Panc1 (cell line): ENCODE data around the gene MOB2. TPM values are rescaled to one million over a fixed set of nuclear protein-coding genes. Genes with fewer than 3 reads are reported as not detected.

Experiments used
- ATAC-seq: fragments of 200-7000 bp; cut with Tn5 transposase; 2 replicates; pipeline ENCODE4 v1.9.1; 2020; ENCODE audit warnings: mild to moderate bottlenecking, moderate library complexity
- BruUV-seq: library from RNA; stranded (reverse); fragments of 400-500 nt; replicated peaks from 2 replicates; lab custom pipeline; 2021; lab: Mats Ljungman, UMichigan
- CTCF ChIA-PET: fragments of 300-600 bp; sonication (Branson Sonifier 250); formaldehyde crosslinking; loops from one replicate; lab custom pipeline; 2022; ENCODE audit warnings: antibody characterized with exemption; lab: Charles Lee
- POLR2A ChIA-PET: fragments of 300-600 bp; sonication (Branson Sonifier 250); formaldehyde crosslinking; loops from one replicate; lab custom pipeline; 2022; ENCODE audit warnings: antibody characterized with exemption; lab: Charles Lee
- DNase-seq: peaks from one replicate; pipeline ENCODE4 v3.0.0-alpha.2; 2010; ENCODE audit warnings: low read depth, low spot score
- H3K27ac ChIP-seq: 2 replicates; pipeline ENCODE4 v1.5.1; 2011; ENCODE audit warnings: mild to moderate bottlenecking, low read length, inconsistent platforms
- H3K27me3 ChIP-seq: fragments of 200-500 bp; sonication (Bioruptor generic); 2 replicates; pipeline ENCODE4 v1.6.0; 2014; ENCODE audit warnings: low read length, inconsistent platforms; ENCODE audit not compliant: control insufficient read depth, insufficient read depth
- H3K36me3 ChIP-seq: fragments of 200-500 bp; sonication (Bioruptor generic); 2 replicates; pipeline ENCODE4 v1.5.1; 2014; ENCODE audit warnings: inconsistent platforms, mild to moderate bottlenecking, low read length, moderate library complexity; ENCODE audit not compliant: control insufficient read depth, insufficient read depth
- H3K4me1 ChIP-seq: 2 replicates; pipeline ENCODE4 v1.5.1; 2011; ENCODE audit warnings: inconsistent platforms, mild to moderate bottlenecking, low read length, moderate library complexity; ENCODE audit not compliant: control insufficient read depth, insufficient read depth
- H3K4me3 ChIP-seq, 2 experiments: 2 replicates each; pipeline ENCODE4 v1.5.1; 2011 to 2012; ENCODE audit warnings: low read depth in 2 of 2, low read length in 2 of 2, mild to moderate bottlenecking in 2 of 2, inconsistent platforms in 1 of 2, moderate library complexity in 1 of 2
- H3K9me3 ChIP-seq: fragments of 200-500 bp; sonication (Bioruptor generic); 2 replicates; pipeline ENCODE4 v1.5.1; 2014; ENCODE audit warnings: low read depth, mild to moderate bottlenecking, inconsistent platforms, low read length, moderate library complexity; ENCODE audit not compliant: control insufficient read depth, insufficient read depth
- CTCF ChIP-seq: fragments of 450-650 bp; IDR thresholded peaks from 2 replicates; pipeline ENCODE4 v1.5.1; 2017; ENCODE audit warnings: mild to moderate bottlenecking
- POLR2AphosphoS5 ChIP-seq: IDR thresholded peaks from 2 replicates; pipeline ENCODE4 v1.6.1; 2012; ENCODE audit warnings: mild to moderate bottlenecking, low read depth, low read length, moderate library complexity
- REST ChIP-seq, 2 experiments: IDR thresholded peaks; 2 replicates each; pipeline ENCODE4 v1.6.1; 2011 to 2012; ENCODE audit warnings: low read depth in 2 of 2, control low read depth in 1 of 2, low read length in 1 of 2, mild to moderate bottlenecking in 1 of 2, moderate library complexity in 1 of 2; ENCODE audit not compliant: insufficient read depth in 1 of 2
- SIN3A ChIP-seq: IDR thresholded peaks from 2 replicates; pipeline ENCODE4 v1.6.1; 2012; ENCODE audit warnings: low read depth, mild to moderate bottlenecking, low read length, moderate library complexity, borderline replicate concordance; ENCODE audit not compliant: insufficient read depth
- TCF7L2 ChIP-seq: IDR thresholded peaks from 2 replicates; pipeline ENCODE4 v1.6.1; 2011; ENCODE audit warnings: mild to moderate bottlenecking, low read depth, low read length, inconsistent platforms
- in situ Hi-C: cut with HindIII; loops from 2 replicates; pipeline ENCODE4 v1.10.0; 2016; ENCODE audit warnings: low sequenced_read_pairs, low pct_unique_long_range_greater_than_20kb
- intact Hi-C: fragments of 100-400 bp; cut with micrococcal nuclease; formaldehyde crosslinking; loops from one replicate; pipeline ENCODE4 v1.10.0; 2022; ENCODE audit not compliant: unreplicated experiment
- total RNA-seq: library from RNA; stranded (reverse); gene quantifications from one replicate; pipeline ENCODE4 v1.2.1, GENCODE V29; 2021; ENCODE audit not compliant: unreplicated experiment

The MOB2 gene
- total RNA-seq, 1 experiment from 2014 or later: 51.2 TPM

GRCh38 chr11:1480555-1481482 lies 5.8 kb downstream of the MOB2 start:
- in situ Hi-C loops: no loop called here
- TF ChIP-seq POLR2AphosphoS5: no peak
- no peak for TF ChIP-seq CTCF
- no peak for TF ChIP-seq SIN3A
- no peak for TF ChIP-seq TCF7L2
- no peak for TF ChIP-seq REST (IDR thresholded peaks at IDR 0.05; ENCODE audit: insufficient read depth in 1 of 2, low read depth in 2 of 2, low read length in 1 of 2)
- H3K27me3 ChIP-seq: no peaks in the 10 kb centered on the region
- no peaks in the 10 kb centered on the region for H3K36me3 ChIP-seq
- no peaks in the 10 kb centered on the region for H3K9me3 ChIP-seq
- ATAC-seq: no peak
- ChIA-PET POLR2A (interaction anchor here (0.7 kb wide), 1 partner anchor 13 kb away, joined by 4 read pairs; no protein-coding TSS in a partner anchor), CTCF (interaction anchor here (1.1 kb wide), 1 partner anchor 114 kb away, joined by 3 read pairs; no protein-coding TSS in a partner anchor)
- H3K4me1 ChIP-seq: peaks cover 8% of the 10 kb centered on the region; the same call in 1 of the 2 replicates
- H3K4me3 ChIP-seq: no peak overlapping the region
- no TSS peak for BruUV-seq
- no peak for DNase-seq
- H3K27ac ChIP-seq: no peak overlapping the region
- intact Hi-C loops: no loop called here

- H3K9me3 ChIP-seq: no peaks in the 10 kb centered on the region
- no peaks in the 10 kb centered on the region for H3K36me3 ChIP-seq
- peaks cover 1% of the 10 kb centered on the region; the same call in 1 of the 2 replicates for H3K4me1 ChIP-seq
- H3K27ac ChIP-seq: no peak overlapping the region
- TF ChIP-seq TCF7L2 (no peak), REST (IDR thresholded peaks at IDR 0.05; ENCODE audit: insufficient read depth in 1 of 2, low read depth in 2 of 2, low read length in 1 of 2) (no peak), CTCF (no peak), POLR2AphosphoS5 (no peak), SIN3A (no peak)
- H3K4me3 ChIP-seq: no peak overlapping the region
- H3K27me3 ChIP-seq: no peaks in the 10 kb centered on the region
- POLR2A ChIA-PET: no interaction called here
- ATAC-seq: no peak
- no TSS peak for BruUV-seq
- intact Hi-C loops (no loop called here), in situ Hi-C loops (no loop called here)
- no peak for DNase-seq
- CTCF ChIA-PET: no interaction called here
Observed at GRCh38 chr11:1480191-1480554, 6.4 kb downstream of the MOB2 start.
